ENCODE results near the gene UQCRQ. TPM values are rescaled to one million over a fixed set of nuclear protein-coding genes. Genes with fewer than 3 reads are reported as not detected.

Gene UQCRQ
- total and polyA plus RNA-seq, 2 of the 13 experiments (the other 11 are each of a cell fraction or from before 2014, with no cell fraction given): 257 to 575 TPM

DNA sequence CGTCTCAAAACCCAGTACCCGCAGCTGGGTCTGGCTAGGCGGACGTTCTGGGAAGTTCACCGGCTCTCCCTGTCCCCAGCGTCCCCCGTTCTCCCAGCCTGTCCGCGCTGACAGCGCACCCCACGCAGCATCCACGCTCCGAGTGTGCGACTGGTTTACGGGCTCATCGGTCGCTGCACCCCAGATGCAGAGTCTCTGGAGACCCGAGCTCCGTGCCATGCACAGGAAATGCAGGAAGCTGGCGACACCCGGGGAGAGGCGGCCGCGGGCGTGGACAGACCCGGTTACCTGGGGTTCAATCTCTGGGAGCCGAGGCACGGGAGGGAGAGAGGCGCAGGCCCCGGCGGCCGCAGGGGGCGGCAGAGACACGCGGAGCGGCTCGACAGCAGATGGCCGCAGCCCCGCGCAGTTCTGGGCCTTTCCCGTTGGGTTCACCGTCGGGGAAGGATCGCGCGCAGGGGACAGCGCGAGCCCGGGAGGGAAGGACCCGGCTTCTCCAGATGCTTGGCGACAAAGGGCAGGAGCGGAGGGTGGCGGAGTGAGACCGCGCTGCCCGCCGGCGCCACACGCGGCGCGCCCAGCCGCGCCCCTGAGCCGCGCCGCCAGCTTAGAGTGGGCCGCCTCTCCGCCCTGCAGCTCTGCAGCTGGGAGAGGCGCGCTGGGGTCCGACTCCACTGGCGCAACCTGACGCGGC is 36.6 kb upstream of the UQCRQ start (continued):
- TF ChIP-seq, protein P1, sequence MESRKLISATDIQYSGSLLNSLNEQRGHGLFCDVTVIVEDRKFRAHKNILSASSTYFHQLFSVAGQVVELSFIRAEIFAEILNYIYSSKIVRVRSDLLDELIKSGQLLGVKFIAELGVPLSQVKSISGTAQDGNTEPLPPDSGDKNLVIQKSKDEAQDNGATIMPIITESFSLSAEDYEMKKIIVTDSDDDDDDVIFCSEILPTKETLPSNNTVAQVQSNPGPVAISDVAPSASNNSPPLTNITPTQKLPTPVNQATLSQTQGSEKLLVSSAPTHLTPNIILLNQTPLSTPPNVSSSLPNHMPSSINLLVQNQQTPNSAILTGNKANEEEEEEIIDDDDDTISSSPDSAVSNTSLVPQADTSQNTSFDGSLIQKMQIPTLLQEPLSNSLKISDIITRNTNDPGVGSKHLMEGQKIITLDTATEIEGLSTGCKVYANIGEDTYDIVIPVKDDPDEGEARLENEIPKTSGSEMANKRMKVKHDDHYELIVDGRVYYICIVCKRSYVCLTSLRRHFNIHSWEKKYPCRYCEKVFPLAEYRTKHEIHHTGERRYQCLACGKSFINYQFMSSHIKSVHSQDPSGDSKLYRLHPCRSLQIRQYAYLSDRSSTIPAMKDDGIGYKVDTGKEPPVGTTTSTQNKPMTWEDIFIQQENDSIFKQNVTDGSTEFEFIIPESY (CRISPR knock-in tag; IDR thresholded peaks at IDR 0.05): no peak
- TF ChIP-seq HHEX (CRISPR knock-in tag; IDR thresholded peaks at IDR 0.05): no peak
- 0 out of 2 replicates have a peak, but pooled peaks have one; percentile 67 for TF ChIP-seq ISX (CRISPR knock-in tag; conservative IDR thresholded peaks at IDR 0.05)
- 0 out of 2 replicates have a peak, but pooled peaks have one; percentile 28 for TF ChIP-seq ZNF878 (CRISPR knock-in tag; IDR thresholded peaks at IDR 0.05)
- no peak for TF ChIP-seq SRSF1 (optimal IDR thresholded peaks at IDR 0.05; ENCODE audit: low read depth, low read length)
- no peak for TF ChIP-seq ARNTL (CRISPR knock-in tag; IDR thresholded peaks at IDR 0.05)
- TF ChIP-seq ZNF790 (CRISPR knock-in tag; IDR thresholded peaks at IDR 0.05; ENCODE audit: borderline replicate concordance): no peak
- 0 out of 2 replicates have a peak, but pooled peaks have one; percentile 41 for TF ChIP-seq HNRNPL (IDR thresholded peaks at IDR 0.05; ENCODE audit: low read depth, low read length)
- TF ChIP-seq CREM (IDR thresholded peaks at IDR 0.05): no peak
- TF ChIP-seq CREM (CRISPR knock-in tag; IDR thresholded peaks at IDR 0.05): no peak
- TF ChIP-seq, protein P2, sequence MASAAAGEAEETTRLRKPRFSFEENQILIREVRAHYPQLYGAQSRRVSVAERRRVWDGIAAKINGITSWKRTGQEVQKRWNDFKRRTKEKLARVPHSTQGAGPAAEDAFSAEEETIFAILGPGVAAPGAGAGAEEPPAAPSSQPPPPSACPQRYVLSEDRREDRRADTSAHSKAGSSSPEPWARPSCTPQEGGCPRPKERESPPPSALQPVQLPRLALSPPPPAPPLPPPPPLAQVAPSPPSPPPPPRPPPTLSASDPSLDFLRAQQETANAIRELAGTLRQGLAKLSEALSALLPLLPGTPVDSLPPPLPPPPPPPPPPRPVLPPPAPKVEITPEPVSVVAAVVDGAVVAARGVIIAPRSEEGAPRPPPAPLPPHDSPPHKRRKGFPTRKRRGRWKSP (CRISPR knock-in tag; IDR thresholded peaks at IDR 0.05): no peak
- 0 out of 2 replicates have a peak, but pooled peaks have one; percentile 65 for TF ChIP-seq ZNF557 (CRISPR knock-in tag; IDR thresholded peaks at IDR 0.05)
- TF ChIP-seq ZNF556 (CRISPR knock-in tag; IDR thresholded peaks at IDR 0.05; ENCODE audit: borderline replicate concordance): 0 out of 2 replicates have a peak, but pooled peaks have one; percentile 34
- TF ChIP-seq TSC22D2 (CRISPR knock-in tag; IDR thresholded peaks at IDR 0.05; ENCODE audit: borderline replicate concordance): no peak
- TF ChIP-seq HNRNPUL1 (IDR thresholded peaks at IDR 0.05; ENCODE audit: low read depth, low read length): no peak
- peak; percentile 52; the same call in 1 of the 2 replicates for TF ChIP-seq ZBTB7B (CRISPR knock-in tag; IDR thresholded peaks at IDR 0.05)
- TF ChIP-seq MZF1 (CRISPR knock-in tag; IDR thresholded peaks at IDR 0.05; ENCODE audit: borderline replicate concordance): no peak
- peak; percentile 54; the same call in 1 of the 2 replicates for TF ChIP-seq GATAD2A (CRISPR knock-in tag; IDR thresholded peaks at IDR 0.05)
- no peak for TF ChIP-seq SETDB1 (CRISPR knock-in tag; IDR thresholded peaks at IDR 0.05; ENCODE audit: borderline replicate concordance)
- TF ChIP-seq ZNF724P (CRISPR knock-in tag; IDR thresholded peaks at IDR 0.05; ENCODE audit: borderline replicate concordance): peak; percentile 32; the same call in 1 of the 2 replicates
- TF ChIP-seq, protein P3, sequence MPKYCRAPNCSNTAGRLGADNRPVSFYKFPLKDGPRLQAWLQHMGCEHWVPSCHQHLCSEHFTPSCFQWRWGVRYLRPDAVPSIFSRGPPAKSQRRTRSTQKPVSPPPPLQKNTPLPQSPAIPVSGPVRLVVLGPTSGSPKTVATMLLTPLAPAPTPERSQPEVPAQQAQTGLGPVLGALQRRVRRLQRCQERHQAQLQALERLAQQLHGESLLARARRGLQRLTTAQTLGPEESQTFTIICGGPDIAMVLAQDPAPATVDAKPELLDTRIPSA (CRISPR knock-in tag; IDR thresholded peaks at IDR 0.05; ENCODE audit: borderline replicate concordance): peak; percentile 0; the same call in 1 of the 2 replicates
- no peak for TF ChIP-seq ZFYVE20 (CRISPR knock-in tag; IDR thresholded peaks at IDR 0.05; ENCODE audit: borderline replicate concordance, low read depth)
- TF ChIP-seq GTF3A (CRISPR knock-in tag; conservative IDR thresholded peaks at IDR 0.05): no peak
- no peak for TF ChIP-seq ZNF850 (CRISPR knock-in tag; conservative IDR thresholded peaks at IDR 0.05)
- TF ChIP-seq BRD4 (CRISPR knock-in tag; IDR thresholded peaks at IDR 0.05): peak; percentile 30; the same call in 1 of the 2 replicates
- TF ChIP-seq ZNF569 (CRISPR knock-in tag; IDR thresholded peaks at IDR 0.05; ENCODE audit: borderline replicate concordance): no peak
- TF ChIP-seq ZNF121 (CRISPR knock-in tag; IDR thresholded peaks at IDR 0.05): peak; percentile 44
- TF ChIP-seq YEATS4 (CRISPR knock-in tag; IDR thresholded peaks at IDR 0.05; ENCODE audit: borderline replicate concordance): peak; percentile 72; the same call in 1 of the 2 replicates
- TF ChIP-seq RARG (CRISPR knock-in tag; IDR thresholded peaks at IDR 0.05; ENCODE audit: low read depth): no peak
